DND-41 (cell line): ENCODE results near the gene NUCB1.
A peak's percentile ranks its signal among the peaks of the same experiment; 100 is the strongest.

Experiments
- ATAC-seq: fragments of 200-7000 bp; cut with Tn5 transposase; 3 replicates; pipeline ENCODE4 v1.9.1; 2021; ENCODE audit warnings: low read depth; ENCODE audit not compliant: insufficient read depth
- DNase-seq: peaks from one replicate; pipeline ENCODE4 v3.0.0-alpha.2; 2020
- H2AFZ ChIP-seq: 2 replicates; pipeline ENCODE4 v1.6.0; 2012; ENCODE audit warnings: low read depth, low read length
- H3K27ac ChIP-seq: 2 replicates; pipeline ENCODE4 v1.5.1; 2012; ENCODE audit warnings: low read length, inconsistent platforms
- H3K27me3 ChIP-seq: fragments of 200-600 bp; sonication (generic); 2 replicates; pipeline ENCODE4 v1.6.0; 2012; ENCODE audit warnings: low read length, mild to moderate bottlenecking, inconsistent platforms; ENCODE audit not compliant: insufficient read depth, poor library complexity
- H3K36me3 ChIP-seq: 2 replicates; pipeline ENCODE4 v1.5.1; 2012; ENCODE audit warnings: low read length, inconsistent platforms; ENCODE audit not compliant: insufficient read depth
- H3K4me1 ChIP-seq: 2 replicates; pipeline ENCODE4 v1.5.1; 2012; ENCODE audit warnings: mild to moderate bottlenecking, low read length; ENCODE audit not compliant: insufficient read depth
- H3K4me2 ChIP-seq: 2 replicates; pipeline ENCODE4 v1.6.0; 2012; ENCODE audit warnings: mild to moderate bottlenecking, moderate library complexity, low read length, inconsistent platforms; ENCODE audit not compliant: insufficient read depth
- H3K4me3 ChIP-seq, 2 experiments: fragments of 200-600 bp in 1 of 2; shearing (Covaris generic) in 1 of 2; 2 replicates each; pipeline ENCODE4 v1.5.1; 2012 to 2016; ENCODE audit warnings: inconsistent platforms in 2 of 2, low read length in 2 of 2, mild to moderate bottlenecking in 2 of 2, low read depth in 1 of 2, moderate library complexity in 1 of 2
- H3K79me2 ChIP-seq: 2 replicates; pipeline ENCODE4 v1.6.0; 2012; ENCODE audit warnings: low read length, inconsistent platforms; ENCODE audit not compliant: insufficient read depth
- H3K9ac ChIP-seq: 2 replicates; pipeline ENCODE4 v1.6.0; 2012; ENCODE audit warnings: low read depth, mild to moderate bottlenecking, inconsistent platforms, low read length, moderate library complexity
- H3K9me3 ChIP-seq: 2 replicates; pipeline ENCODE4 v1.5.1; 2012; ENCODE audit warnings: low read length, moderate library complexity, mild to moderate bottlenecking, inconsistent platforms; ENCODE audit not compliant: insufficient read depth, severe bottlenecking
- H4K20me1 ChIP-seq: 2 replicates; pipeline ENCODE4 v1.6.0; 2012; ENCODE audit warnings: low read length; ENCODE audit not compliant: insufficient read depth
- EZH2 ChIP-seq: IDR thresholded peaks from 3 replicates; pipeline ENCODE4 v1.6.1; 2012; ENCODE audit warnings: borderline replicate concordance, low read depth, mild to moderate bottlenecking, moderate library complexity, low read length, inconsistent platforms; ENCODE audit not compliant: severe bottlenecking
- TF ChIP-seq, protein P1 (sequence below): IDR thresholded peaks from 2 replicates; pipeline ENCODE4 v1.5.1; 2012; ENCODE audit warnings: borderline replicate concordance, low read length, moderate library complexity, mild to moderate bottlenecking; ENCODE audit not compliant: poor library complexity, severe bottlenecking; ENCODE audit errors: extremely low read depth

Gene NUCB1

GRCh38 chr19:48950830-48951519, 50.9 kb downstream of the NUCB1 start:
- TF ChIP-seq, protein P1, sequence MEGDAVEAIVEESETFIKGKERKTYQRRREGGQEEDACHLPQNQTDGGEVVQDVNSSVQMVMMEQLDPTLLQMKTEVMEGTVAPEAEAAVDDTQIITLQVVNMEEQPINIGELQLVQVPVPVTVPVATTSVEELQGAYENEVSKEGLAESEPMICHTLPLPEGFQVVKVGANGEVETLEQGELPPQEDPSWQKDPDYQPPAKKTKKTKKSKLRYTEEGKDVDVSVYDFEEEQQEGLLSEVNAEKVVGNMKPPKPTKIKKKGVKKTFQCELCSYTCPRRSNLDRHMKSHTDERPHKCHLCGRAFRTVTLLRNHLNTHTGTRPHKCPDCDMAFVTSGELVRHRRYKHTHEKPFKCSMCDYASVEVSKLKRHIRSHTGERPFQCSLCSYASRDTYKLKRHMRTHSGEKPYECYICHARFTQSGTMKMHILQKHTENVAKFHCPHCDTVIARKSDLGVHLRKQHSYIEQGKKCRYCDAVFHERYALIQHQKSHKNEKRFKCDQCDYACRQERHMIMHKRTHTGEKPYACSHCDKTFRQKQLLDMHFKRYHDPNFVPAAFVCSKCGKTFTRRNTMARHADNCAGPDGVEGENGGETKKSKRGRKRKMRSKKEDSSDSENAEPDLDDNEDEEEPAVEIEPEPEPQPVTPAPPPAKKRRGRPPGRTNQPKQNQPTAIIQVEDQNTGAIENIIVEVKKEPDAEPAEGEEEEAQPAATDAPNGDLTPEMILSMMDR: no peak
- TF ChIP-seq EZH2: no peak
- peaks cover 16% of the 10 kb centered on the region for H3K79me2 ChIP-seq
- 0 out of 2 replicates have a peak, but pooled peaks cover 3% of the 10 kb centered on the region for H4K20me1 ChIP-seq
- peaks cover 18% of the 10 kb centered on the region for H3K4me1 ChIP-seq
- H3K4me3 ChIP-seq: no peak overlapping the region
- H3K36me3 ChIP-seq: peaks cover 6% of the 10 kb centered on the region
- H2AFZ ChIP-seq: no peak overlapping the region
- no peak overlapping the region for H3K9ac ChIP-seq
- no peak overlapping the region for H3K4me2 ChIP-seq
- H3K27ac ChIP-seq: no peak overlapping the region
- peaks cover 12% of the 10 kb centered on the region for H3K9me3 ChIP-seq
- ATAC-seq: no peak
- no peak for DNase-seq
- H3K27me3 ChIP-seq: no peaks in the 10 kb centered on the region

DNA sequence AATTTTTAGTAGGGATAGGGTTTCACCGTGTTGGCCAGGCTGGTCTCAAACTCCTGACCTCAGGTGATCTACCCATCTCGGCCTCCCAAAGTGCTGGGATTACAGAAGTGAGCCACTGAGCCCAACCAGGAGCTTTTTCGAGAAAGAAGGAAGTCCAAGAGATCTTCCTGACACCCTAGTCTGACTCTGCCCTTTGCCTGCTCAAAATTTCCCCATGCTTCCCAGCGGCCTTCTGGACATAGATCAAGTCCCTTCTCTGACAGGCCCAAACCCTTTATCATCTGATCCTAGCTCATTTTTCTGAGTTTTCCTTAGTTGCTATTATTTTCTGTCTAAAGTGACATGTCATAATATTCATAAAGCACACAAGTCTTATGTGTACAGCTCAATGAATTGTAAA, 53.0 kb downstream of the NUCB1 start:
- Histone ChIP-seq H3K4me3 (no peak overlapping the region), H3K27ac (no peak overlapping the region), H3K9ac (no peak overlapping the region), H3K4me2 (no peak overlapping the region), H3K4me1 (peaks cover 25% of the 10 kb centered on the region), H3K79me2 (peaks cover 28% of the 10 kb centered on the region), H4K20me1 (0 out of 2 replicates have a peak, but pooled peaks cover 3% of the 10 kb centered on the region), H3K9me3 (no peaks in the 10 kb centered on the region), H2AFZ (no peak overlapping the region; the same call in 1 of the 2 replicates), H3K27me3 (no peaks in the 10 kb centered on the region), H3K36me3 (peaks cover 15% of the 10 kb centered on the region)
- DNase-seq (no peak), ATAC-seq (no peak)
- no peak for TF ChIP-seq EZH2
- TF ChIP-seq, protein P1: no peak

DNA sequence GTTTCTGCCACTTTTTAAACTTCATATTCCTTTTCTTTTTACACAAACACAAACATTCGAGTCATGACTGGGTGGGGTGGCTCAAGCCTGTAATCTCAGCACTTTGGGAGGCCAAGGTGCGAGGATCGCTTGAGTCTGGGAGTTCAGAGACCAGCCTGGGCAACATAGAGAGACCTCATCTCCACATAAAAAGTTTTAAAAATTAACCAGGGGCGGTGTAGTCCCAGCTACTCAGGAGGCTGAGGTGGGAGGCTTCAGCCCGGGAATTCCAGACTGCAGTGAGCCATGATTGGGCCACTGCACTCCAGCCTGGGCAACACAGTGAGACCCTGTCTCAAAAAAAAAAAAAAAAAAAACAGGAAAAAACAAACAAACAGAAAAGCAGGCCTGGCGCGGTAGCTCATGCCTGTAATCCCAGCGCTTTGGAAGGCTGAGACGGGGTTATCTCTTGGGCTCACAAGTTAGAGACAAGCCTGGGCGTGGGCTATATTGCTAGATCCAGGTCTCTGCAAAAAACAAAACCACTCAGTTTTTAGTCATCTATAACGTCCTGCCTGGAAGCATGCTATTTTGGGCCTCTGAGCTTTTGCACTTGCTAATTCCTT, 54.0 kb downstream of the NUCB1 start:
- H3K9ac ChIP-seq: peak overlapping the region; percentile 89
- H3K79me2 ChIP-seq: peaks cover 29% of the 10 kb centered on the region
- ATAC-seq (no peak), DNase-seq (no peak)
- TF ChIP-seq EZH2: no peak
- TF ChIP-seq, protein P1: no peak
- peak overlapping the region; percentile 75 to 89; a peak in 3 of 4 replicates for H3K4me3 ChIP-seq
- H3K4me2 ChIP-seq: peak overlapping the region; percentile 87
- no peaks in the 10 kb centered on the region for H3K9me3 ChIP-seq
- peaks cover 15% of the 10 kb centered on the region for H3K36me3 ChIP-seq
- peak overlapping the region; percentile 94 for H3K27ac ChIP-seq
- no peaks in the 10 kb centered on the region for H3K27me3 ChIP-seq
- H3K4me1 ChIP-seq: peaks cover 25% of the 10 kb centered on the region
- peak overlapping the region; percentile 100 for H2AFZ ChIP-seq
- H4K20me1 ChIP-seq: 0 out of 2 replicates have a peak, but pooled peaks cover 3% of the 10 kb centered on the region
